RWPE1 (cell line): ENCODE measurements around the gene SECTM1.
A peak's percentile ranks its signal among the peaks of the same experiment; 100 is the strongest.

ENCODE experiments used
- CTCF ChIA-PET: fragments of 350-600 bp; sonication (Branson Sonifier 250); formaldehyde crosslinking; extraction: SDS; loops from one replicate; lab custom pipeline; 2021; lab: Yijun Ruan, JAX
- POLR2A ChIA-PET: fragments of 400-600 bp; formaldehyde crosslinking; extraction: SDS; loops from one replicate; lab custom pipeline; 2020; ENCODE audit warnings: antibody characterized with exemption; ENCODE audit not compliant: low non-redundant PET; lab: Yijun Ruan, JAX
- DNase-seq: peaks from one replicate; pipeline ENCODE4 v3.0.0; 2012; ENCODE audit warnings: low spot score
- H3K27ac ChIP-seq: fragments of 450-650 bp; 2 replicates; pipeline ENCODE4 v1.5.1; 2017
- TF ChIP-seq, protein P1 (sequence below): fragments of 450-650 bp; conservative IDR thresholded peaks from 2 replicates; pipeline ENCODE4 v1.5.1; 2017; ENCODE audit warnings: low read depth, mild to moderate bottlenecking

SECTM1 gene

DNA sequence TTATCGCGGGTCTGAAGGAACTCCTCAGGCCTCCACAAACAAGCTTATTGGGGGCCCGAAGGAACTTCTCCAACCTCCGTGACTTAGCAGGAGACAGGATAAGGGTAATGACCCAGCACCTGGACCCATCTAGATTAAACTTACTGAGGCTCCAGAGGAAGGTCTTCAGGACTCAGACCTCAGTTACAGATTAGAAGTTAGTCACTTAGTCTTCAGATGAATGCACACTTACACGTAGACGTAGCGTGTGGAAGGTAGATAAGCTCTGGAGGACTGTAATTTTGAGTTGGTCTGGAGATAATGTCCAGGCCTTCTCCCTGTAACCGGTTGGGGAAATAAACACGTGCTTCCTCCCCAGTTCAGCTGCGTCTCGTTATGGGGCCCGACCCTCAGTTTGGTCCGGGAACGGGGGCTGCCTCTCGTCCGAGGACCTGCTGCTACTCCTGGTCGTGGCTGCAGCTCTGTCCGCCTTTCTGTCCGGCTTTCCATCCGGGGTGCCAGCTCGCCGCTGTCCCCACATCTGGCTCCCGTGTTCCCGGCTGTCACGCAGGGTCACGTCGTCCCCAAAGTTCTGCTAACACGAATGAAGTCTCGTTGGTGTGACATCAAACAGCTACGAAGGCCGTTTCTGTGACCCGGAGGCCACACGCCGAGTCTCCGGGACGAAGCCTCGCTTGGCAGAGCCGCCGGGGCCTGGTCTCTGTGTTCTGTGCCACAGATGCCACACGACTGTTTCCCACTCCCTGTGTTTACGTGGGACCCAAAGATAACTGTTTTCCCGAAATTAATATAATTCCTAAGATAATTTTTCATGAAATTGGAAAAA is 11.8 kb upstream of the SECTM1 start:
- no peak overlapping the region for H3K27ac ChIP-seq
- no peak for DNase-seq
- ChIA-PET POLR2A (no interaction called here), CTCF (no interaction called here)
- TF ChIP-seq, protein P1, sequence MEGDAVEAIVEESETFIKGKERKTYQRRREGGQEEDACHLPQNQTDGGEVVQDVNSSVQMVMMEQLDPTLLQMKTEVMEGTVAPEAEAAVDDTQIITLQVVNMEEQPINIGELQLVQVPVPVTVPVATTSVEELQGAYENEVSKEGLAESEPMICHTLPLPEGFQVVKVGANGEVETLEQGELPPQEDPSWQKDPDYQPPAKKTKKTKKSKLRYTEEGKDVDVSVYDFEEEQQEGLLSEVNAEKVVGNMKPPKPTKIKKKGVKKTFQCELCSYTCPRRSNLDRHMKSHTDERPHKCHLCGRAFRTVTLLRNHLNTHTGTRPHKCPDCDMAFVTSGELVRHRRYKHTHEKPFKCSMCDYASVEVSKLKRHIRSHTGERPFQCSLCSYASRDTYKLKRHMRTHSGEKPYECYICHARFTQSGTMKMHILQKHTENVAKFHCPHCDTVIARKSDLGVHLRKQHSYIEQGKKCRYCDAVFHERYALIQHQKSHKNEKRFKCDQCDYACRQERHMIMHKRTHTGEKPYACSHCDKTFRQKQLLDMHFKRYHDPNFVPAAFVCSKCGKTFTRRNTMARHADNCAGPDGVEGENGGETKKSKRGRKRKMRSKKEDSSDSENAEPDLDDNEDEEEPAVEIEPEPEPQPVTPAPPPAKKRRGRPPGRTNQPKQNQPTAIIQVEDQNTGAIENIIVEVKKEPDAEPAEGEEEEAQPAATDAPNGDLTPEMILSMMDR: no peak

DNA sequence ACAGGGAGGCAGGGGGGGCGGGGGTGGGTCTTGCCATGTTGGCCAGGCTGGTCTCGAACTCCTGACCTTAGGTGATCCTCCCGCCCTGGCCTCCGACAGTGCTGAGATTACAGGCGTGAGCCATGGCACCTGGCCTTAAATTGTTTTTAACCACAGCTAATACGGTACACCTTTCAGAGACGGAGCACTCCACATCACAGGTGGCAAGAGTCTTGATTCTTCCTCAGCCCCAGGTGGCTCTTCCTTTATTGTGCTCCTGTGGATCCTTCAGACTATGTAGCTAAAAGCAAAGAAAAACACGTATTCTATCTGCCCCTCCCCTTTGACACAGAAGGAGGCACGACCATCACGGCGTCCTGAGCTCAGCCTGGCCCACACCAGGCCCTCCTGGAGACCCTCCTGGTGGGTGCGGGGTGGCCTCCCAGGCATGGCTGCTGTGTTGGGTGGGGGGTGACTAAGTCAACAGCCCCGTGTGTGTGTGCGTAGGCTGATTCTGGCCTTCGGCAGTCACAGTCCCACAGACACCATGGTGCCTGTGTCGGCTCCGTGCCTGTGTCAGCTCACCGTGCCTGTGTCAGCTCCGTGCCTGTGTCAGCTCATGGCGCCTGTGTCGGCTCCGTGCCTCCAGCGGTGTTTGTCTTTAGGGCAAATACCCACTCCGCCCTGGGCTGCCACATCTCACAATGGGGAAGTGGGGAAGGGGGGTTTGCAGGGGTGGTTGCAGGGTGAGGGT is 10.8 kb upstream of the SECTM1 start:
- ChIA-PET CTCF (no interaction called here), POLR2A (interaction anchor here (1.1 kb wide), 1 partner anchor 99 kb away, joined by 3 read pairs; no protein-coding TSS in a partner anchor)

DNA sequence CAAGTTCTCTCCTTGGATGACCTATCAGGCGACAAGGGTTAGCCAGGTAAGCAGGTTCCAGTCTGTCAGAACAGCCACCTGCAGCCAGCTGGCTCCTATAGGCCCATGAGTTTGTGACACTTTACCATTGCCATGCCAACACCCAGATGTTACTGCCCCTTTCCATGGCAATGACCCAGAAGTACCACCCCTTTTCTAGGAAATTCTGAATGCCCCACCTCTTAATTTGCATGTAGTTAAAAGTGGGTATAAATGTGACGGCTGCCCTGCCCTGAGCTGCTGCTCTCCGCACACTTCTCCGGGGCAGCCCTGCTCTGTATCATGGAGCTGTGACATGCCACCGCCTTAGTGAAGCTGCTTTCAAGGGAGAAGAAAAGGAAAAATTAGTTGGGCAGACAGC is 10.0 kb upstream of the SECTM1 start:
- ChIA-PET POLR2A (interaction anchor here (1.1 kb wide), 1 partner anchor 98 kb away, joined by 3 read pairs; no protein-coding TSS in a partner anchor), CTCF (no interaction called here)
- TF ChIP-seq, protein P1: no peak
- H3K27ac ChIP-seq: no peak overlapping the region
- no peak for DNase-seq

More for the DNA sequence above, 10.8 kb upstream of the SECTM1 start:
- H3K27ac ChIP-seq: no peak overlapping the region
- no peak for DNase-seq
- TF ChIP-seq, protein P1: no peak

DNA sequence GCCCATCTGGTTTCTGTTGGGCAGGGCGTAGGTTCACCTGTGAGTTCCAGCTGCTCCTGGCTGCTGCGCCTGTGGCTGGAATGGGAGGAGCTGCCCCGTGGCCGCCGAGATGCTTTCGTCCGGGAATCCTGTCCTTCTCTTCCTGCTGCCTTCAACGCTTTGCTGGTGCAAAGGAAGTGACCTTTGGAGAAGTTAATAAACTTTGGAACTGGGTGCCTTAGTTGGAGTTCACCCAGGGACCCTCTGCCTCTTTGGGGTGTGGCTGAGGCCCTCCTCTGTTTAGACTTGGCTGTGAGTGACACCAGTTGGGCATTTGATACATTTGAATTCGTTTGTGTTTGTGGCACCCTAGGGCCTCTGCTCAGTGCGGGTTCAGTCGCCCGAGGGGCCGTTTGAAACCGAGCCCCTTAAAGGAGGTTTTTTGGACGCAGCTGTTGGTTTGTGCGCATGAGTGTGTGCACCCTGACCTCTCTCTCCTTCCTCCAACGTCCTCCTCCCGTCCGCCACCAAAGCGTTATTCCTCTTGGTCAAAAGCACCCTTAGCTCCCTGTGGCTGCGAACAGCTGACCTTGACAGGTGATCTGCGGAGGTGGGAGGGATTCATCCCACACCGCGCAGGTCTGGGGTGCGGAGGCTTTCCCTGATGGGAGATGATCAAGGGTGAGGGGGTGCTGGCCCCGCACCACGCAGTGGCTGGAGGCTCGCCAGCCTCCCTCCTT is 9.0 kb upstream of the SECTM1 start:
- TF ChIP-seq, protein P1: no peak
- no peak overlapping the region for H3K27ac ChIP-seq
- no peak for DNase-seq
- ChIA-PET CTCF (interaction anchor here (0.6 to 1.0 kb wide), 2 partner anchors 9 to 22 kb away, joined by 3 read pairs; no protein-coding TSS in a partner anchor), POLR2A (no interaction called here)

DNA sequence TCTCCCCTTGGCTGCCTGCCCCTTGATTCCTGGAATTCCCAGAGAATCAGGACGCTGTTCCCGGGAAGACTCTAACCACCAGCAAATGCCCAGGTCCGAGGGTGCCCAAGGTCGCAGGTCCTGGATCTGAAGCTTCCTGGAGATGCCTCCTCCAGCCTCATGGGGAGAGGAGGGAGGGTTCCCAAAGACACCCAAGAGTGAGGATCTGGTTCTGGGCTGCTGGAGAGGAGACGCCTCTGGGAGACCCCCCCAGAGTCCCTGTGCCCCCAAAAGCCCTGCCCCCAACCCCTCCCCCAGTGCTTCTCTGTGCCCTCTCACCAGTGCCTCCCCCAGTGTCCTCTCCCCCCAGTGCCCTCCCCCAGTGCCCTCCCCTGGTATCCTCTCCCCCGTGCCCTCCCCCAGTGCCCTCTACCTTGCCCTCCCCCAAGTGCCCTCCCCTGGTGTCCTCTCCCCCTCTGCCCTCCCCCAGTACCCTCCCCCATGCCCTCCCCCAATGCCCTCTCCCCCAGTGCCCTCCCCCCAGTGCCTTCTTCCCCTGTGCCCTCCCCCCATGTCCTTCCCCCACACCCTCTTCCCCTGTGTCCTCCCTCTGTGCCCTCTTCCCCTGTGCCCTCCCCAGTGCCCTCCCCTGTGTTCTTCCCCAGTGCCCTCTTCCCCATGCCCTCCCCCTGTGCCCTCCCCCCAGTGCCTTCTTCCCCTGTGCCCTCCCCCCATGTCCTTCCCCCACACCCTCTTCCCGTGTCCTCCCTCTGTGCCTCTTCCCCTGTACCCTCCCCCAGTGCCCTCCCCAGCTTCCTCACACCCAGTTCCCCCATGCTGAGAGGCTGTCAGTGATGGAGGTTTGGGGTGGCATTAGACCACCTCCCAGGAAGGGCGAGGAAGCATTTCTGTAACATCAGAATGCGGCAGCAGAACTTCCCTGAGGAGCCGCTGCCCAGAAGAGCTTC is 6.3 kb upstream of the SECTM1 start:
- DNase-seq: no peak
- peak overlapping the region; percentile 92 for H3K27ac ChIP-seq
- ChIA-PET CTCF (interaction anchor here (0.7 kb wide), 1 partner anchor 27 kb away, joined by 3 read pairs; no protein-coding TSS in a partner anchor), POLR2A (no interaction called here)
- TF ChIP-seq, protein P1: no peak
